GM12892 (cell line): ENCODE results near the gene ARHGAP24.

Experiments used
- POLR2A ChIP-seq: IDR thresholded peaks from 2 replicates; pipeline ENCODE4 v1.6.1; 2011; ENCODE audit warnings: low read depth, low read length, control low read depth
- POLR2AphosphoS5 ChIP-seq: IDR thresholded peaks from 2 replicates; pipeline ENCODE4 v1.6.1; 2011; ENCODE audit warnings: low read depth, low read length, control low read depth
- TAF1 ChIP-seq: IDR thresholded peaks from 2 replicates; pipeline ENCODE4 v1.6.1; 2011; ENCODE audit warnings: low read depth, mild to moderate bottlenecking, control low read depth, low read length, borderline replicate concordance

- TF ChIP-seq POLR2A (no peak), TAF1 (no peak), POLR2AphosphoS5 (no peak)
Observed at GRCh38 chr4:85884251-85884650, 409.3 kb downstream of the ARHGAP24 start.
